Stimulated activated effector memory CD8-positive, alpha-beta T cell treated with anti-CD3 and anti-CD28 coated beads, Interleukin-12 subunit alpha, Interleukin-12 subunit beta, amount 100 ng/mL, for 72 hours (primary cell): ENCODE data around the gene CGB7.
"Not testable (repeated sequence)": the region's sequence is repeated elsewhere in the genome, so short reads cannot be mapped to it uniquely, and the experiment has no call there.

Experiments
- ATAC-seq: fragments of 150-1000 bp; cut with Tn5 transposase; 2 replicates; pipeline ENCODE4 v1.10.0; 2021
- DNase-seq, 2 donors: peaks; one replicate each; pipeline ENCODE4 v3.0.0; 2021 to 2022; ENCODE audit warnings: low spot score in 2 of 2
- H3K27ac Mint-ChIP-seq: one replicate; pipeline ENCODE4 v1.8.0; 2022; ENCODE audit warnings: mild to moderate bottlenecking, mixed read lengths
- H3K36me3 Mint-ChIP-seq: one replicate; pipeline ENCODE4 v1.8.0; 2022; ENCODE audit warnings: mild to moderate bottlenecking, mixed read lengths
- H3K4me1 Mint-ChIP-seq: one replicate; pipeline ENCODE4 v1.8.0; 2022; ENCODE audit warnings: mixed read lengths
- H3K4me3 Mint-ChIP-seq: one replicate; pipeline ENCODE4 v1.8.0; 2022; ENCODE audit warnings: mild to moderate bottlenecking, mixed read lengths
- H3K9me3 Mint-ChIP-seq: one replicate; pipeline ENCODE4 v1.8.0; 2022; ENCODE audit warnings: mixed read lengths

Gene CGB7

GRCh38 chr19:49036815-49037214 is 20.7 kb downstream of the CGB7 start, which contains the start of gene CGB1:
CGB1 (minus strand) TSS chr19:49036895; CDS start chr19:49036711, 184 bp downstream.
- peak; percentile 57 for ATAC-seq
- not testable (repeated sequence) for H3K36me3 Mint-ChIP-seq, H3K4me1 Mint-ChIP-seq, H3K4me3 Mint-ChIP-seq, H3K27ac Mint-ChIP-seq, H3K9me3 Mint-ChIP-seq
- peak in 1 of 2 donors; percentile 77 for DNase-seq

GRCh38 chr19:49031642-49032301 is 25.8 kb downstream of the CGB7 start, which contains the start of gene CGB2:
CGB2 (plus strand) TSS chr19:49031890; CDS start chr19:49032096, 206 bp downstream.
- peak within 1 kb of the TSS; percentile 94 for H3K27ac Mint-ChIP-seq

GRCh38 chr19:49030323-49030722 is 27.2 kb downstream of the CGB7 start:
- not testable (repeated sequence) for H3K9me3 Mint-ChIP-seq, H3K27ac Mint-ChIP-seq, DNase-seq, H3K4me3 Mint-ChIP-seq, ATAC-seq, H3K36me3 Mint-ChIP-seq, H3K4me1 Mint-ChIP-seq

More at GRCh38 chr19:49031642-49032301, 25.8 kb downstream of the CGB7 start, which contains the start of gene CGB2:
- DNase-seq (peak; percentile 58 to 90), ATAC-seq (peak; percentile 91)
- H3K4me1 Mint-ChIP-seq, H3K36me3 Mint-ChIP-seq, H3K9me3 Mint-ChIP-seq: not testable (repeated sequence)
- peak within 1 kb of the TSS; percentile 22 for H3K4me3 Mint-ChIP-seq

- not testable (repeated sequence) for H3K9me3 Mint-ChIP-seq, H3K4me1 Mint-ChIP-seq, DNase-seq, H3K4me3 Mint-ChIP-seq, H3K36me3 Mint-ChIP-seq, H3K27ac Mint-ChIP-seq, ATAC-seq
These were observed 27.8 kb downstream of the CGB7 start for GRCh38 chr19:49029749-49030148.

- not testable (repeated sequence) for H3K27ac Mint-ChIP-seq, H3K4me3 Mint-ChIP-seq, H3K4me1 Mint-ChIP-seq, DNase-seq, H3K9me3 Mint-ChIP-seq, H3K36me3 Mint-ChIP-seq, ATAC-seq
These were observed 28.9 kb downstream of the CGB7 start for GRCh38 chr19:49028686-49029085.

GRCh38 chr19:49025599-49025998 is 31.9 kb downstream of the CGB7 start:
- peaks cover 12% of the 10 kb centered on the region for H3K4me1 Mint-ChIP-seq

GRCh38 chr19:49025088-49025487 is 32.5 kb downstream of the CGB7 start:
- not testable (repeated sequence) for H3K36me3 Mint-ChIP-seq, H3K4me3 Mint-ChIP-seq, H3K27ac Mint-ChIP-seq, H3K9me3 Mint-ChIP-seq, ATAC-seq, DNase-seq
- H3K4me1 Mint-ChIP-seq, result peaks cover 17% of the 10 kb centered on the region

More at GRCh38 chr19:49025599-49025998, 31.9 kb downstream of the CGB7 start:
- H3K27ac Mint-ChIP-seq, H3K9me3 Mint-ChIP-seq, DNase-seq, ATAC-seq, H3K4me3 Mint-ChIP-seq, H3K36me3 Mint-ChIP-seq: not testable (repeated sequence)

- ATAC-seq, H3K27ac Mint-ChIP-seq, H3K4me3 Mint-ChIP-seq, DNase-seq, H3K9me3 Mint-ChIP-seq, H3K36me3 Mint-ChIP-seq: not testable (repeated sequence)
- H3K4me1 Mint-ChIP-seq, result peaks cover 22% of the 10 kb centered on the region
These were observed 33.3 kb downstream of the CGB7 start, which contains the start of gene CGB3 for GRCh38 chr19:49024233-49024632. CGB3 (minus strand) TSS chr19:49024333; CDS start chr19:49023971, 362 bp downstream.

- Mint-ChIP-seq H3K27ac (no peak overlapping the region), H3K36me3 (no peaks in the 10 kb centered on the region), H3K4me3 (no peak overlapping the region), H3K4me1 (peaks cover 31% of the 10 kb centered on the region), H3K9me3 (no peaks in the 10 kb centered on the region)
- no peak for DNase-seq
- ATAC-seq, result no peak
These were observed 35.4 kb downstream of the CGB7 start for GRCh38 chr19:49022116-49022515.

- peak; percentile 47 for ATAC-seq
- H3K27ac Mint-ChIP-seq, result peak overlapping the region; percentile 7
- H3K36me3 Mint-ChIP-seq, result no peaks in the 10 kb centered on the region
- H3K4me1 Mint-ChIP-seq, result peaks cover 31% of the 10 kb centered on the region
- DNase-seq, result no peak
- no peaks in the 10 kb centered on the region for H3K9me3 Mint-ChIP-seq
- peak overlapping the region; percentile 1 for H3K4me3 Mint-ChIP-seq
These were observed 36.3 kb downstream of the CGB7 start for GRCh38 chr19:49020931-49021895.

- peaks cover 31% of the 10 kb centered on the region for H3K4me1 Mint-ChIP-seq
- peak overlapping the region; percentile 84 for H3K4me3 Mint-ChIP-seq
- DNase-seq (no peak), ATAC-seq (no peak)
- no peak overlapping the region for H3K27ac Mint-ChIP-seq
- H3K36me3 Mint-ChIP-seq, result peaks cover 5% of the 10 kb centered on the region
- H3K9me3 Mint-ChIP-seq, result no peaks in the 10 kb centered on the region
These were observed 37.2 kb downstream of the CGB7 start for GRCh38 chr19:49020342-49020741.

- Mint-ChIP-seq H3K9me3 (no peaks in the 10 kb centered on the region), H3K4me1 (peaks cover 31% of the 10 kb centered on the region), H3K36me3 (peaks cover 9% of the 10 kb centered on the region), H3K27ac (peak overlapping the region; percentile 27), H3K4me3 (peak overlapping the region; percentile 84)
- peak; percentile 60 to 83 for DNase-seq
- ATAC-seq, result peak; percentile 49
These were observed 38.2 kb downstream of the CGB7 start for GRCh38 chr19:49019242-49019932.

- ATAC-seq, H3K9me3 Mint-ChIP-seq: not testable (repeated sequence)
- Mint-ChIP-seq H3K27ac (peak overlapping the region; percentile 27), H3K4me3 (peak overlapping the region; percentile 84), H3K36me3 (peaks cover 14% of the 10 kb centered on the region), H3K4me1 (peaks cover 31% of the 10 kb centered on the region)
- peak in 1 of 2 donors; percentile 56 for DNase-seq
These were observed 38.9 kb downstream of the CGB7 start for GRCh38 chr19:49018388-49019241.
